Bone marrow (tissue), 2 donors: Measurements from ENCODE around the gene GTSF1L.
A peak's percentile ranks its signal among the peaks of the same experiment; 100 is the strongest.
"Not testable (repeated sequence)": the region's sequence is repeated elsewhere in the genome, so short reads cannot be mapped to it uniquely, and the experiment has no call there.

Experiments
- DNase-seq, 2 donors: peaks; one replicate each; lab custom pipeline; 2025; lab: John Stamatoyannopoulos, UW

GTSF1L gene

GRCh38 chr20:43726811-43727338 is at the start of gene GTSF1L:
Gene GTSF1L (minus strand): TSS chr20:43727002. CDS start chr20:43726694, 308 bp downstream.
- no peak for DNase-seq

DNA sequence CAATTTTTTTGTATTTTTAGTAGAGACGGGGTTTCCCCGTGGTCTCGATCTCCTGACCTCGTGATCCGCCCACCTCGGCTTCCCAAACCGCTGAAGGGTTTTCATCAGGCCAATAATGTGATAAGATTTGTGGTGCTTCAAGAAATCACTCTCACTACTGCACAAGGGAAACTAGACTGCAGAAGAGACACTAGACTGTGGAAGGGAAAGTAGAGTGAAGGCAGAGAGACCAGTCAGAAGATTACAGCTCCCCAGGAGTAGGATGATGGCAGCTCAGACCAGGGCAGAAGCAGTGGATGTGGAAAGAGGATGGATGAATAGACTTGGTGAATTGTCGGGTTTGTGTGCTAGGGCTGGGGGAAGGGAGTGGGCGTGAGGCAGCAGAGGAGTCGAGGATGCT is 48.0 kb upstream of the GTSF1L start:
- DNase-seq: no peak

GRCh38 chr20:43771503-43772190 is 44.8 kb upstream of the GTSF1L start:
- DNase-seq: no peak

GRCh38 chr20:43770342-43770741 is 43.5 kb upstream of the GTSF1L start:
- DNase-seq: no peak

- DNase-seq: no peak
Observed at GRCh38 chr20:43767686-43768474, 41.1 kb upstream of the GTSF1L start.

DNA sequence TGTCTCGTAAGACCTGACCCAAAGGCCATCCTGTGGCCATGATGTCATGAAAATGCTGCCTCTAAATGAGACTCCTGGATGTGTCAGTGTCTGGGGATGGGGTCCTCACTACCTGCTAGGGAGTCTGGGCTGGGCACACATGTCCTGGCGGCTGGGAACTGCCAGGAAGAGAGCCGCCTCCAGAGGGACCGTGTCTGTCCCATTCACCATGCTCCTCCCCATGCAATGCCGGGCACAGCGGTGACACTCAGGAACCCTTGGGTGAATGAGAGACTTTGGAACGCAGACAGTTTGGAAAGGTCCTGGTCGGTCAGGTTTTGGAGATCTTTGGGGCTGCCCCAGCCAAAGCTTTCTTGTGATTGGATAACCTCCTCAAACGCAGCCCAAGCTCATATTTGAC is 40.1 kb upstream of the GTSF1L start:
- DNase-seq: no peak

DNA sequence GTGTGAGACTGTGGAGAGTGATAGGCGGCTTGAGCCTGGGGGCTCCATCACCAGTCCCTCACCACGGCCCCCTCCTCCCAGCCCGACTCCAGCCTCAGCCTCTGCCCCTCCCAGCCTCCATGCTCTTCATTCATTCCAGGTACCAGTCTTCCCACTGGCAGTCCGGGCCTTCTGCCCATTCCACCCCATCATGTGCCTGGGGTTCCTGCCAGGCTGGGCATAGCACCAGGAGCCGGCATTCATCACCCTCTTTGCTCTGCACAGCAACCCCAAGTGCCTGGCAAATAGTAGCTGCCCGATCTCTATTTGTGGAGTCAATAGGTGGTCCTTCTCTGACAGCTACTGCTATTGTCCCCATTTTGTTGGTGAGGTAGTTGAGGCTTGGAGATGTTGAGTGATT is 39.6 kb upstream of the GTSF1L start:
- no peak for DNase-seq

GRCh38 chr20:43765916-43766315 is 39.1 kb upstream of the GTSF1L start:
- no peak for DNase-seq

DNA sequence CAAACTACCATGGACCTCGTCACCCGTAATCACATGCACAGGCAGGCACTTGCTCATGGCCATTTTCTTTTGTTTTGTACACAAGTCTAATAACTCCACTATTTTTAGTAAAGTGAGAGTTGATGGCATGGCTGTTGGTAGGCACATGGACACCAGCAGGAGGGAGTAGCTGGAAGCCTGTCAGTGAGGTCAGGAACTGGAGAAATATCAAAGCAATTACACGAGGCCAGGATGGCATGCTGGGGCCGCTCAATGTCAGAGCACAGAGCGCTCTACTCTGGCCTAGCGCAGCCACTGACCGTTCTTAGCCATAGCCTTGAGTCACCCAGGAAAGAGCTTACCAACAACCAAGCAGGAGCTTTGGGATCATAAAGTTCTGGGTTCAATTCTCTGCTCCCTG is 36.1 kb upstream of the GTSF1L start:
- DNase-seq: no peak

GRCh38 chr20:43761386-43762340 is 34.9 kb upstream of the GTSF1L start:
- no peak for DNase-seq

DNA sequence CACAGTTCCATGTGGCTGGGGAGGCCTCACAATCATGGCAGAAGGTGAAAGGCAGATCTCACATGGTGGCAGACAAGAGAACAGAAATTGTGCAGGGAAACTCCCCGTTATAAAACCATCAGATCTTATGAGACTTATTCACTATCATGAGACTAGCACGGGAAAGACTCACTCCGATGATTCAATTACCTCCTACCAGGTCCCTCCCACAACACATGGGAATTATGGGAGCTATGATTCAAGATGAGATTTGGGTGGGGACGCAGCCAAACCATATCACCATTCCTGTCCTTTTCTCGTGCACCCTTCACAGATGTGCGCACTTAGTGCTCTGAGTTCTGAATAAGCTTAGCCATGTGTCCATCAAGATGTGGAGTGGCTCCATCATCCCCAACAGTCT is 31.1 kb upstream of the GTSF1L start:
- DNase-seq: not testable (repeated sequence)

- DNase-seq: no peak
Observed at GRCh38 chr20:43755851-43756250, 29.0 kb upstream of the GTSF1L start.

DNA sequence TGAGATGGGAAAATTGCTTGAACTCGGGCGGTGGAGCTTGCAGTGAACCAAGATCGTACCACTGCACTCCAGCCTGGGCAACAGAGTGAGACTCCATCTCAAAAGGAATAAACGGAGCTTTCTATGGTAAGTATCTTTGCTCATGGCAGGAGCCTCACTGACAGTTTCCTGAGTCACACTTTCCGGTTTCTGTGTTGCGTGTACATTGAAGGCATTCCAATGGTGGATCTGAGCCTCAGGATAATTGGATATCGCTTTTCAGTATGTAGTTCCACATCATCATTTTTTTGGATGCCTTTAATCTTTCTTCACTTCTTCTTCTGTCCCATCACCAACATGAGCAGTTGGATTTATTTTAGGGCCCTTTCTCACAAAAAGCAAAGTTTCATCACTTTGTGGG is 28.6 kb upstream of the GTSF1L start:
- no peak for DNase-seq

- DNase-seq: peak in 1 of 2 donors; percentile 33
Observed at GRCh38 chr20:43752561-43753301, 25.9 kb upstream of the GTSF1L start.

GRCh38 chr20:43752051-43752360 is 25.2 kb upstream of the GTSF1L start:
- no peak for DNase-seq

- DNase-seq: no peak
Observed at GRCh38 chr20:43751167-43752050, 24.6 kb upstream of the GTSF1L start.

DNA sequence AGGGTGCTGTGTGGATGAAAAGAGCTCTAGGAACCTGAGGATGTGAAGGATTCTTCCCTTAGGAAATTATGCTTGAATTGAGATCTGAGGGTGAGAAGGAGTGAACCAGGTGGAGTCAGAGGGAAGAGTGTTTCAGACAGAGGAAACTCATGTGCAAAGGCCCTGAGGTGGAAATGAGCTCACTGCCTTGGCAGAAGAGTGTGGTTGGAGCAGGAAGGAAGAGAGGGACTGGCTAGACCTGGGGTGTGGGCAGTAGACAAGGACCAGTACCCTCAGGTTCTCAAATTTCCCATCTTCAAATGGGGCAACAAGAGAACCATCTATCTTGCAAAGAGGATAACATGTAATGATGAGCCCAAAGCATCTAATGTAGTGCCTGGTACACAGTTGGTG is 24.0 kb upstream of the GTSF1L start:
- DNase-seq: no peak

GRCh38 chr20:43749734-43750294 is 23.0 kb upstream of the GTSF1L start:
- peak in 1 of 2 donors; percentile 58 for DNase-seq

- DNase-seq: no peak
Observed at GRCh38 chr20:43748274-43748673, 21.5 kb upstream of the GTSF1L start.
